GM12878 (cell line): ENCODE data around the gene PASK. TPM values are rescaled to one million over a fixed set of nuclear protein-coding genes. Genes with fewer than 3 reads are reported as not detected.

Experiments
- CHD1 ChIP-seq: IDR thresholded peaks from 2 replicates; pipeline ENCODE4 v1.6.1; 2012; ENCODE audit warnings: low read depth, low read length, improper control_type of control experiment
- IRF4 ChIP-seq: IDR thresholded peaks from 2 replicates; pipeline ENCODE4 v1.6.1; 2011; ENCODE audit warnings: low read depth, low read length
- NRF1 ChIP-seq: conservative IDR thresholded peaks from 2 replicates; pipeline ENCODE4 v1.6.1; 2011; ENCODE audit warnings: mild to moderate bottlenecking, low read depth, low read length, improper control_type of control experiment
- SMAD1 ChIP-seq: fragments of 450-650 bp; IDR thresholded peaks from 2 replicates; pipeline ENCODE4 v1.6.1; 2018; ENCODE audit warnings: mild to moderate bottlenecking, low read depth; ENCODE audit not compliant: partially characterized antibody
- polyA plus RNA-seq, 11 experiments: library from polyadenylated mRNA; depleted of rRNA in 4 of 11; unstranded in 6 of 11; stranded (reverse) in 5 of 11; fragments of >200 nt; fragmentation: Nextera tagmentation in 4 of 11; fragmentation: Illumina TruSeq in 1 of 11; extraction: Ambion mirVana in 4 of 11; extraction: Trizol in 1 of 11; gene quantifications; 1 replicate in 1 of 11; 2 replicates in 10 of 11; pipeline versions ENCODE4 v1.2.1 to v1.2.3, GENCODE V29; 2011 to 2016; ENCODE audit warnings: inconsistent platforms in 2 of 11, missing spikeins in 2 of 11, low read depth in 1 of 11
- total RNA-seq, 4 experiments: library from RNA; depleted of rRNA in 3 of 4; stranded (reverse); fragments of >200 nt in 3 of 4; fragmentation: Illumina TruSeq in 1 of 4; extraction: Trizol in 1 of 4; gene quantifications; 2 replicates each; pipeline versions ENCODE4 v1.2.1 to v1.2.3, GENCODE V29; 2013 to 2021
- TF ChIP-seq, protein P1 (sequence below): IDR thresholded peaks from 2 replicates; pipeline ENCODE4 v1.6.1; 2012; ENCODE audit warnings: improper control_type of control experiment, low read depth, low read length; ENCODE audit not compliant: insufficient replicate concordance
- TF ChIP-seq, protein P2 (sequence below): IDR thresholded peaks from 2 replicates; pipeline ENCODE4 v1.6.1; 2011; ENCODE audit warnings: mild to moderate bottlenecking, low read depth, low read length, moderate library complexity; ENCODE audit not compliant: insufficient replicate concordance
- TF ChIP-seq, protein P3 (sequence below): IDR thresholded peaks from 2 replicates; pipeline ENCODE4 v1.6.1; 2011; ENCODE audit warnings: borderline replicate concordance, low read depth, mild to moderate bottlenecking, moderate library complexity, mixed read lengths, low read length; ENCODE audit not compliant: insufficient read depth; ENCODE audit errors: extremely low read length
- TF ChIP-seq, protein P4 (sequence below): fragments of 450-650 bp; IDR thresholded peaks from 2 replicates; pipeline ENCODE4 v1.6.1; 2017; ENCODE audit warnings: mild to moderate bottlenecking, moderate library complexity
- TF ChIP-seq, protein P5 (sequence below): fragments of 450-650 bp; IDR thresholded peaks from 2 replicates; pipeline ENCODE4 v1.6.1; 2018; ENCODE audit warnings: mild to moderate bottlenecking, low read depth, moderate library complexity; ENCODE audit not compliant: partially characterized antibody

The PASK gene
- total and polyA plus RNA-seq, 10 of the 15 experiments (the other 5 are each of a cell fraction or from before 2014, with no cell fraction given) = 9.6 to 62.2 (median 28.5) TPM

DNA sequence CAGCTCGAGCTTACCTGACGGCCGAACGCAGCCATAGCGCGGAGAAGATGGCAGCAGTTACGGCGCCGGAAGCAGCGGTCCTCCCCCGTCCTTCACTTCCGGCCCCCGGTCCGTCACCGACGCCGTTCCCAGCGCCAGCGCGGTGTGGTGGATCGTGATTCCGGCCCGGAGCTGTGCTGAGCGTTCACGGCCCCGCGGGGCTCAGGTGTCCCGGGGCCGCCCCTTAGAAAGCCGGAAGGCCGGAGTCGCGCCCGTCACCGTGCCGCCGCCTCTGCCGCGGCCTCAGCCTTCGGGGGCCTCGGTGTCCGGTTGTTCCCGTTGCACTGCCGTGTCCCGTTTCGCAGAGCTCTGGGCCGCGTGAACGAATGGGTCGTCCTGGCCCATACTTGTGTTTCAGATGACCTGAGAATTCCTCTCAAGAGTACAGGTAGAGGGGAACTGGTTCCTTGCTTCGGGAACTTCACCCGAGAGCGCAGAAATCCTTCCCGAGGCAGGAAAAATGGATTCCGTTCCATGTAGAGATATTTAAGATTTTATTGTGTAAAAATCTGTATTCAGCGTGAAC, 47.0 kb downstream of the PASK start, which contains the start of gene MTERF4 (continued):
- TF ChIP-seq, protein P1, sequence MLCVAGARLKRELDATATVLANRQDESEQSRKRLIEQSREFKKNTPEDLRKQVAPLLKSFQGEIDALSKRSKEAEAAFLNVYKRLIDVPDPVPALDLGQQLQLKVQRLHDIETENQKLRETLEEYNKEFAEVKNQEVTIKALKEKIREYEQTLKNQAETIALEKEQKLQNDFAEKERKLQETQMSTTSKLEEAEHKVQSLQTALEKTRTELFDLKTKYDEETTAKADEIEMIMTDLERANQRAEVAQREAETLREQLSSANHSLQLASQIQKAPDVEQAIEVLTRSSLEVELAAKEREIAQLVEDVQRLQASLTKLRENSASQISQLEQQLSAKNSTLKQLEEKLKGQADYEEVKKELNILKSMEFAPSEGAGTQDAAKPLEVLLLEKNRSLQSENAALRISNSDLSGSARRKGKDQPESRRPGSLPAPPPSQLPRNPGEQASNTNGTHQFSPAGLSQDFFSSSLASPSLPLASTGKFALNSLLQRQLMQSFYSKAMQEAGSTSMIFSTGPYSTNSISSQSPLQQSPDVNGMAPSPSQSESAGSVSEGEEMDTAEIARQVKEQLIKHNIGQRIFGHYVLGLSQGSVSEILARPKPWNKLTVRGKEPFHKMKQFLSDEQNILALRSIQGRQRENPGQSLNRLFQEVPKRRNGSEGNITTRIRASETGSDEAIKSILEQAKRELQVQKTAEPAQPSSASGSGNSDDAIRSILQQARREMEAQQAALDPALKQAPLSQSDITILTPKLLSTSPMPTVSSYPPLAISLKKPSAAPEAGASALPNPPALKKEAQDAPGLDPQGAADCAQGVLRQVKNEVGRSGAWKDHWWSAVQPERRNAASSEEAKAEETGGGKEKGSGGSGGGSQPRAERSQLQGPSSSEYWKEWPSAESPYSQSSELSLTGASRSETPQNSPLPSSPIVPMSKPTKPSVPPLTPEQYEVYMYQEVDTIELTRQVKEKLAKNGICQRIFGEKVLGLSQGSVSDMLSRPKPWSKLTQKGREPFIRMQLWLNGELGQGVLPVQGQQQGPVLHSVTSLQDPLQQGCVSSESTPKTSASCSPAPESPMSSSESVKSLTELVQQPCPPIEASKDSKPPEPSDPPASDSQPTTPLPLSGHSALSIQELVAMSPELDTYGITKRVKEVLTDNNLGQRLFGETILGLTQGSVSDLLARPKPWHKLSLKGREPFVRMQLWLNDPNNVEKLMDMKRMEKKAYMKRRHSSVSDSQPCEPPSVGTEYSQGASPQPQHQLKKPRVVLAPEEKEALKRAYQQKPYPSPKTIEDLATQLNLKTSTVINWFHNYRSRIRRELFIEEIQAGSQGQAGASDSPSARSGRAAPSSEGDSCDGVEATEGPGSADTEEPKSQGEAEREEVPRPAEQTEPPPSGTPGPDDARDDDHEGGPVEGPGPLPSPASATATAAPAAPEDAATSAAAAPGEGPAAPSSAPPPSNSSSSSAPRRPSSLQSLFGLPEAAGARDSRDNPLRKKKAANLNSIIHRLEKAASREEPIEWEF = no peak
- TF ChIP-seq, protein P2, sequence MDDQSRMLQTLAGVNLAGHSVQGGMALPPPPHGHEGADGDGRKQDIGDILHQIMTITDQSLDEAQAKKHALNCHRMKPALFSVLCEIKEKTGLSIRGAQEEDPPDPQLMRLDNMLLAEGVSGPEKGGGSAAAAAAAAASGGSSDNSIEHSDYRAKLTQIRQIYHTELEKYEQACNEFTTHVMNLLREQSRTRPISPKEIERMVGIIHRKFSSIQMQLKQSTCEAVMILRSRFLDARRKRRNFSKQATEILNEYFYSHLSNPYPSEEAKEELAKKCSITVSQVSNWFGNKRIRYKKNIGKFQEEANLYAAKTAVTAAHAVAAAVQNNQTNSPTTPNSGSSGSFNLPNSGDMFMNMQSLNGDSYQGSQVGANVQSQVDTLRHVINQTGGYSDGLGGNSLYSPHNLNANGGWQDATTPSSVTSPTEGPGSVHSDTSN = no peak
- TF ChIP-seq IRF4 (peak; percentile 64; the same call in 1 of the 2 replicates), SMAD1 (no peak), NRF1 (no peak), CHD1 (0 out of 2 replicates have a peak, but pooled peaks have one; percentile 44)
- TF ChIP-seq, protein P3, sequence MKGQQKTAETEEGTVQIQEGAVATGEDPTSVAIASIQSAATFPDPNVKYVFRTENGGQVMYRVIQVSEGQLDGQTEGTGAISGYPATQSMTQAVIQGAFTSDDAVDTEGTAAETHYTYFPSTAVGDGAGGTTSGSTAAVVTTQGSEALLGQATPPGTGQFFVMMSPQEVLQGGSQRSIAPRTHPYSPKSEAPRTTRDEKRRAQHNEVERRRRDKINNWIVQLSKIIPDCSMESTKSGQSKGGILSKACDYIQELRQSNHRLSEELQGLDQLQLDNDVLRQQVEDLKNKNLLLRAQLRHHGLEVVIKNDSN = peak; percentile 43
- TF ChIP-seq, protein P4, sequence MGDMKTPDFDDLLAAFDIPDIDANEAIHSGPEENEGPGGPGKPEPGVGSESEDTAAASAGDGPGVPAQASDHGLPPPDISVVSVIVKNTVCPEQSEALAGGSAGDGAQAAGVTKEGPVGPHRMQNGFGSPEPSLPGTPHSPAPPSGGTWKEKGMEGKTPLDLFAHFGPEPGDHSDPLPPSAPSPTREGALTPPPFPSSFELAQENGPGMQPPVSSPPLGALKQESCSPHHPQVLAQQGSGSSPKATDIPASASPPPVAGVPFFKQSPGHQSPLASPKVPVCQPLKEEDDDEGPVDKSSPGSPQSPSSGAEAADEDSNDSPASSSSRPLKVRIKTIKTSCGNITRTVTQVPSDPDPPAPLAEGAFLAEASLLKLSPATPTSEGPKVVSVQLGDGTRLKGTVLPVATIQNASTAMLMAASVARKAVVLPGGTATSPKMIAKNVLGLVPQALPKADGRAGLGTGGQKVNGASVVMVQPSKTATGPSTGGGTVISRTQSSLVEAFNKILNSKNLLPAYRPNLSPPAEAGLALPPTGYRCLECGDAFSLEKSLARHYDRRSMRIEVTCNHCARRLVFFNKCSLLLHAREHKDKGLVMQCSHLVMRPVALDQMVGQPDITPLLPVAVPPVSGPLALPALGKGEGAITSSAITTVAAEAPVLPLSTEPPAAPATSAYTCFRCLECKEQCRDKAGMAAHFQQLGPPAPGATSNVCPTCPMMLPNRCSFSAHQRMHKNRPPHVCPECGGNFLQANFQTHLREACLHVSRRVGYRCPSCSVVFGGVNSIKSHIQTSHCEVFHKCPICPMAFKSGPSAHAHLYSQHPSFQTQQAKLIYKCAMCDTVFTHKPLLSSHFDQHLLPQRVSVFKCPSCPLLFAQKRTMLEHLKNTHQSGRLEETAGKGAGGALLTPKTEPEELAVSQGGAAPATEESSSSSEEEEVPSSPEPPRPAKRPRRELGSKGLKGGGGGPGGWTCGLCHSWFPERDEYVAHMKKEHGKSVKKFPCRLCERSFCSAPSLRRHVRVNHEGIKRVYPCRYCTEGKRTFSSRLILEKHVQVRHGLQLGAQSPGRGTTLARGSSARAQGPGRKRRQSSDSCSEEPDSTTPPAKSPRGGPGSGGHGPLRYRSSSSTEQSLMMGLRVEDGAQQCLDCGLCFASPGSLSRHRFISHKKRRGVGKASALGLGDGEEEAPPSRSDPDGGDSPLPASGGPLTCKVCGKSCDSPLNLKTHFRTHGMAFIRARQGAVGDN = peak; percentile 88
- TF ChIP-seq, protein P5, sequence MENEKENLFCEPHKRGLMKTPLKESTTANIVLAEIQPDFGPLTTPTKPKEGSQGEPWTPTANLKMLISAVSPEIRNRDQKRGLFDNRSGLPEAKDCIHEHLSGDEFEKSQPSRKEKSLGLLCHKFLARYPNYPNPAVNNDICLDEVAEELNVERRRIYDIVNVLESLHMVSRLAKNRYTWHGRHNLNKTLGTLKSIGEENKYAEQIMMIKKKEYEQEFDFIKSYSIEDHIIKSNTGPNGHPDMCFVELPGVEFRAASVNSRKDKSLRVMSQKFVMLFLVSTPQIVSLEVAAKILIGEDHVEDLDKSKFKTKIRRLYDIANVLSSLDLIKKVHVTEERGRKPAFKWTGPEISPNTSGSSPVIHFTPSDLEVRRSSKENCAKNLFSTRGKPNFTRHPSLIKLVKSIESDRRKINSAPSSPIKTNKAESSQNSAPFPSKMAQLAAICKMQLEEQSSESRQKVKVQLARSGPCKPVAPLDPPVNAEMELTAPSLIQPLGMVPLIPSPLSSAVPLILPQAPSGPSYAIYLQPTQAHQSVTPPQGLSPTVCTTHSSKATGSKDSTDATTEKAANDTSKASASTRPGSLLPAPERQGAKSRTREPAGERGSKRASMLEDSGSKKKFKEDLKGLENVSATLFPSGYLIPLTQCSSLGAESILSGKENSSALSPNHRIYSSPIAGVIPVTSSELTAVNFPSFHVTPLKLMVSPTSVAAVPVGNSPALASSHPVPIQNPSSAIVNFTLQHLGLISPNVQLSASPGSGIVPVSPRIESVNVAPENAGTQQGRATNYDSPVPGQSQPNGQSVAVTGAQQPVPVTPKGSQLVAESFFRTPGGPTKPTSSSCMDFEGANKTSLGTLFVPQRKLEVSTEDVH = peak; percentile 46
